GM12865 (cell line): ENCODE data around the gene ROPN1B.

Source experiments
- DNase-seq: peaks from one replicate; pipeline ENCODE4 v3.0.0; 2010; ENCODE audit warnings: low read depth
- H3K4me3 ChIP-seq: 2 replicates; pipeline ENCODE4 v1.5.1; 2011; ENCODE audit warnings: mild to moderate bottlenecking, low read depth, low read length, control low read depth
- TF ChIP-seq, protein P1 (sequence below): IDR thresholded peaks from 2 replicates; pipeline ENCODE4 v1.5.1; 2011; ENCODE audit warnings: low read length, control low read depth, low read depth, inconsistent platforms; ENCODE audit not compliant: insufficient read depth; ENCODE audit errors: missing control alignments

ROPN1B gene

DNA sequence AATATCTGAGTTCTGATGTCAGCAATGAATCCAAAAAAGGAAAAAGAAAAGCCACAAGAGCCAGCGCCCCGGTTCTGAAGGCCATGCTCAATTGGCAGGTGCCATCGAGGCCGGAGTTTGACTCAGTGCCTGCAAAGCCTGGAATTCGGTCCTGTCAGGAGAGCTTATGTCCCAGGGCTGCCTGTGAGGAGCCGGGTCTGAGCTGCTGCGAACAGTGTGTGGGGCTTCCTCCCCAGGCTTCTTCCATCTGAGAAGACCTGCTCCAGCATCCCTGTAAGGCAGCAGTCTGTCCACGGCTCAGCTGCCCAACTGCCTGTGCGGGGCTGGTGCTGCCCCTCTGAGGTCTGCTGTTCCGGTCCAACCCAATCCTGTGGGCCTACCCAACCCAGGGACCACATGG, 46.1 kb downstream of the ROPN1B start:
- no peak for DNase-seq
- TF ChIP-seq, protein P1, sequence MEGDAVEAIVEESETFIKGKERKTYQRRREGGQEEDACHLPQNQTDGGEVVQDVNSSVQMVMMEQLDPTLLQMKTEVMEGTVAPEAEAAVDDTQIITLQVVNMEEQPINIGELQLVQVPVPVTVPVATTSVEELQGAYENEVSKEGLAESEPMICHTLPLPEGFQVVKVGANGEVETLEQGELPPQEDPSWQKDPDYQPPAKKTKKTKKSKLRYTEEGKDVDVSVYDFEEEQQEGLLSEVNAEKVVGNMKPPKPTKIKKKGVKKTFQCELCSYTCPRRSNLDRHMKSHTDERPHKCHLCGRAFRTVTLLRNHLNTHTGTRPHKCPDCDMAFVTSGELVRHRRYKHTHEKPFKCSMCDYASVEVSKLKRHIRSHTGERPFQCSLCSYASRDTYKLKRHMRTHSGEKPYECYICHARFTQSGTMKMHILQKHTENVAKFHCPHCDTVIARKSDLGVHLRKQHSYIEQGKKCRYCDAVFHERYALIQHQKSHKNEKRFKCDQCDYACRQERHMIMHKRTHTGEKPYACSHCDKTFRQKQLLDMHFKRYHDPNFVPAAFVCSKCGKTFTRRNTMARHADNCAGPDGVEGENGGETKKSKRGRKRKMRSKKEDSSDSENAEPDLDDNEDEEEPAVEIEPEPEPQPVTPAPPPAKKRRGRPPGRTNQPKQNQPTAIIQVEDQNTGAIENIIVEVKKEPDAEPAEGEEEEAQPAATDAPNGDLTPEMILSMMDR: no peak
- no peak overlapping the region for H3K4me3 ChIP-seq

DNA sequence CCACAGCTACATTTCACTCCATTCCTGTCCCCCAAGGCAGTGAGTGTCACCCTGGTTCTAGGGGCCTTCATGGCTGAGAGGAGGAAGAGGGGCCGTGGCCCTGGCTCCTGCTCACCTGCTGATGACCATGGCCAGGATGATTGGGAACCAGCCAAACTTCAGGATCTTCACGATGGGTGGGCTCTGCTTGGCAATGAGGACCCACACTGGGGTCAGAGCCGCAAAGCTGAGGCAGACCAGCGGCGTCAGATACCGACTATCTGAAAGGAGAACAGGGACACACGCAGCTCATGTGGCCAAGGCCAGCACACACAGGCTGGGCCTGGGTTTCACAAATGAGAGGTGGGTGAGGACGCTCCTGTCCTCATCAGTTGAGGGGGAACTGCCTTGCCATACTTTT, 47.6 kb downstream of the ROPN1B start:
- DNase-seq: no peak
- TF ChIP-seq, protein P1: no peak

DNA sequence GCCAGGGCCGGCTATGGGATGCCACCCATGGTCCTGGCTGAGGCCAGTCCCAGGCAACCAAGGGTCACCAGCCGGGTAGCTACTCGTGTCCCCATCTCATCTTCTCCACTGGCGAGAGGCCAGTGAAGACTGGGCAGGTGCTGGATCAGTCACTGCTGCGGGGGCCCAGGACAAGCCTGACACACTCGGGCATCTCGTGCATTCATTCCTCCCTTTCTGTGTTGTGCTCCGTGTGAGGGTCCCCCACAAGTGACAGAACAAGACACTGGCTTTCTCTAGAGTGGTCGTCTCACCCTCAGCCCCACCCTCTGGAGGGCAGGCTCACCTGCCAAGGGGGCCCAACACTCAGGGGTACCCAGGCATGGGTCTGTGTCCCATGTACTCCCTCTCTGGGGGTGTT, 48.4 kb downstream of the ROPN1B start:
- TF ChIP-seq, protein P1: no peak
- H3K4me3 ChIP-seq: no peak overlapping the region
- no peak for DNase-seq

More for the DNA sequence above, 47.6 kb downstream of the ROPN1B start:
- no peak overlapping the region for H3K4me3 ChIP-seq

DNA sequence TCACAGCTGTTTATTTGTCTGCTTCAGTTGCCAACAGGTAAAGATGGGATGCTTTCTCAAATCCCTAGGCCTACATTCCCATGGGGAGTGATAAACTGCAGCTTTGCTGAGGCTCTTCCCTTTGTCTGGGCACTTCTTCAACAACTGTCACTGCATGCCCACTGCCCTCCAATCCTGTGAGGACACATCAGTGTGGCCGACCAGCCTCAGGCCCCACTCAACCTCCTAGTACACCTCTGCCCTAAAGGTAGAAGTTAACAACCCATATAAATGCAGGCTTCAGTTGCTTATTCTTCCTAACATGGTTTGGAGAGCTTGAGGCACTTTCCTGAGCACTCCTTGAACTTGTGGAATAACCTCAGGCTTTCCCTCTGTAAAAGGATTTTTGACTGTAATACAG, 49.6 kb downstream of the ROPN1B start:
- no peak for DNase-seq
- TF ChIP-seq, protein P1: no peak

DNA sequence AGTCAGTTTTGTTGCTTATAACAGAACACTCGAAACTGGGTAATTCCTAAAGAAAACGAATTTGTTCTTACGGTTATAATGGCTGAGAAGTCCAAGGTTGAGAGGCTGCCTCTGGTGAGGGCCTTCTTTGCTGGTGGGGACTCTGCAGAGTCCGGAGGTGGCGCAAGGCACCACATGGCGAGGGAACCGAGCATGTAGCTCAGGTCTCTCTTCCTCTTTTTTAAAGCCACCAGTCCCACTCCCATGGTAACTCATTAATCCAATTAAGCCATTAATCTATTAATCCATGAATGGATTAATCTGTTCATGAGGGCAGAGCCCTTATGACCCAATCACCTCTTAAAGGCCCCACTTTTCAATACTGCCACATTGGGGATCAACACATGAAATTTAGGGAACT, 50.0 kb downstream of the ROPN1B start:
- TF ChIP-seq, protein P1: no peak
- no peak for DNase-seq

More for the DNA sequence above, 49.6 kb downstream of the ROPN1B start:
- H3K4me3 ChIP-seq: no peak overlapping the region

DNA sequence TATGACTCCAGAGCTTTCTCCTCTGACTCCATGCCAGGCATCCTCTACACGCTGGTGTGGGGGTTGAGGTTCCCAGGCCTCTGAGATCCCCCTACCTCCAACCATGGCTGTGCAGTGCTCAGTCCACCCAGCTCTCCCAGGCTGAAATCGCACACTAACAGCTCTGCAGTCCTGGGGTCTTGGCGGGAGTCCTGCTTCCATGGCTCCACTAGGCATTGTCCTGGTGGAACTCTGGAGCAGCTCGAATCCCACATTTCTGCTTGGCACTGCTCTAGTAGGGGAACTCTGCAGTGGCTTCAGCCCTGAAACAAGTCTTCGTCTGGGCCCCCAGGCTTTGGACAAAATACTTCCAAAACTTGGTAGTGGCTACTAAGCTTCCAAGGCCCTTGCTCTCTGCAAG, 50.7 kb downstream of the ROPN1B start:
- TF ChIP-seq, protein P1: no peak
- no peak overlapping the region for H3K4me3 ChIP-seq
- no peak for DNase-seq

More for the DNA sequence above, 50.0 kb downstream of the ROPN1B start:
- no peak overlapping the region for H3K4me3 ChIP-seq

DNA sequence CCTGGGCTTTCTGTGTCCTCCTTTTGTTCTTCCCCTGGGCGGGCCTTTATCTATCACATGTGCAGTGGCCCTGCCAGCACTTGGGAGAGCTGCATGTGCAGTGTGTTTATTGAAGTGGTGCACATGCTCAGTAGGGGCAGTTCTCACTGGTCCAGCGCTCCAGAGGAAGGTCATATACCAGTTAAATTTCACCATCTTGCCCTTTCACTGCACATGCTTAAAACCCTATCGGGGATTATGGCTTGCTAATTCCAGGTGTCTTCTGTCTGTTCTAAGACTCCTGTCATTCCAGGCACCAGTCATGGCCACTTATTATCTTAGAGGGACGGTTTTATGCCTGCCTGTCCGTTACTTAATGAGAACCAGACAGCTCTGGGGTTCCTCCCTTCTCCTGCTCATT, 52.2 kb downstream of the ROPN1B start:
- TF ChIP-seq, protein P1: no peak
- DNase-seq: no peak
- no peak overlapping the region for H3K4me3 ChIP-seq
